ENCODE measurements around the gene ZIM2. TPM values are rescaled to one million over a fixed set of nuclear protein-coding genes. Genes with fewer than 3 reads are reported as not detected.

ZIM2 gene
- total RNA-seq, 2 experiments from 2014 or later = not detected

DNA sequence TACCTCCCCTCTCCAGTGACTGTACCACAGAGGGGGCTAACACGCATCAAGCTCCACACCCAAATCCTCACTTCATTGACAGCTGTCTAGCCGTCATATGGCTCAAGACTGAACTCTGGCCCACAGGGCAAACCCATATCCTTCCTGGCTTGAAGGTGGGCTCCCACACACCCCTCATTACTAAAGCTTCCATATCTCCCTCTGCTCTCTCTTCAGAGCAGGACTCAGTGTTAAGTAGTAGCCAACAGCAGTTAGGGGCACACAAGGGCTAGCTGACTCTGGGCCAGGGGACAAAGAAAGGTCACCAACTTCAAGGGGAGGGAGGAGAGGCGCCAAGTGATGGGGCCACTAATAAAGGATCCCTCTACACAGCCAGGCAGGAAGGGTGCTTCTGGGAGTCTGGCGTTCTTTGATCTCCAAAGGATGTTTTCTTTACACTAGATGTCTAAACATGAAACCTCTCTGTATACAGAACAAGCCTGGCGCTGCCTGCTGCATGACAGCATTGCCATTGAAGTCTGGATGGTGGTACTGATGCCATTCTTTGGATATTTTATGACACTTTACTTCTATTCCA lies 8.1 kb downstream of the ZIM2 start:
- DNase-seq = no peak
- no peak overlapping the region for H3K4me3 Mint-ChIP-seq
- H3K36me3 Mint-ChIP-seq = peaks cover 10% of the 10 kb centered on the region
- H3K4me1 Mint-ChIP-seq = no peaks in the 10 kb centered on the region
- peaks cover 22% of the 10 kb centered on the region for H3K9me3 Mint-ChIP-seq
- peaks cover 23% of the 10 kb centered on the region for H3K27me3 Mint-ChIP-seq
- H3K27ac Mint-ChIP-seq = no peak overlapping the region

DNA sequence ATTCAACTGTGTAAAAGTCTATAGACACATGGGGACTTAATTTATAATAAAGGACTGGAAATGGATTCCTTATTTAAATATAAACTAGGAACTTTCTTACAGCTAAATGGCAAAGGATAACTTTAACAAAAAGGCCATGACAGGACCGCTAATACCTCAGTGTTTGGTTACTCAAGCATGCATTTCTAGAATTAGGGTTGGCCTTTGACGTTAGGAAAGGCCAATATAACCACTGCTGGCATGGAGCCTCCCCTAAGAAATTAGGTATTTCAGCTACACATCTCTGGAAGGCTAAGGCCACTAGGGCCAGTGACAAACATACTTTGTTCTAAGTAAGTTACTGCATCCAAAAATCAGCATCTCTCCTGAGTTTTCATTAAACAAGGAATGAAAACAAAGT lies 9.3 kb downstream of the ZIM2 start:
- Mint-ChIP-seq H3K4me1 (no peaks in the 10 kb centered on the region), H3K4me3 (no peak overlapping the region), H3K36me3 (peaks cover 5% of the 10 kb centered on the region), H3K27ac (no peak overlapping the region), H3K9me3 (peaks cover 15% of the 10 kb centered on the region), H3K27me3 (peaks cover 11% of the 10 kb centered on the region)
- DNase-seq = no peak

DNA sequence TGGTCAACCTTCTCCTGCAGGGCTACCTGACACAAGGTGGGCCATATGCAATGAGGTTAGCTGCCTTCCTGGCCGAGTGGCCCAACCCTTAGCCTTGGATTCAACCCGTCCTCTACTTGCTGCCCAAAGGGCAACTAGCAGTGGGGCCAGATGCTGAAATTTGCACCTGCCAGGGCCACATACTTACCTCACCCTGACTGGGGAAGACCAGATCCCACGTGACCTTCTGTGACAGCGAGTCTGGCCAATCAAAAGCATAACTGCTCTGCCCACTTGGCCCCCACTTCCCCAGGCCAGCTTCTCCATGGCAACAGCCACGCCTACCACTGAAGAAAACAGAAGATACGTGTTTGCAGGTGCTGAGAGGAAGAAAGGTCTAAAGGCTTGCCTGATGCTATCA lies 10.9 kb downstream of the ZIM2 start:
- no peak for DNase-seq
- no peak overlapping the region for H3K4me3 Mint-ChIP-seq
- no peak overlapping the region for H3K27ac Mint-ChIP-seq
- no peaks in the 10 kb centered on the region for H3K4me1 Mint-ChIP-seq
- H3K27me3 Mint-ChIP-seq = peaks cover 3% of the 10 kb centered on the region
- no peaks in the 10 kb centered on the region for H3K36me3 Mint-ChIP-seq
- peaks cover 7% of the 10 kb centered on the region for H3K9me3 Mint-ChIP-seq

DNA sequence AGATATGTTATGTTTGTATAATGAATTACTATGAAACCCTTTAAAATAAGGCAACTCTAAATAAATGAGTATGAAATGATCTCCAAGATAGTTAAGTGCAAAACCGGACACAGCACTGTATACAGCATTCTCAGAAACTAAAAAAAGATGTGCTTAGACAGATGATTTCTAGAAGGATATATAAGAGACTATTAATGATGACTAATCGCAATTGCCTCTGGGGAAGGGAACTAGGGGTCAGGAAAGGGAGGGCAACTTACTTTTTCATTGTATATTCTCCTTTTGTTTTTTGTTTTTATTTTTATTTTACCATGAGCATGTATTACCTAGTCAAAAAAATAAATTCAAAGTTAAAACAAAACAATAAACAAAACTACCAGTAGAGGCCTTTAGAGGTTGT lies 12.8 kb downstream of the ZIM2 start:
- Mint-ChIP-seq H3K27ac (no peak overlapping the region), H3K4me1 (no peaks in the 10 kb centered on the region), H3K27me3 (peaks cover 3% of the 10 kb centered on the region), H3K9me3 (peaks cover 5% of the 10 kb centered on the region), H3K4me3 (no peak overlapping the region), H3K36me3 (no peaks in the 10 kb centered on the region)
- no peak for DNase-seq

DNA sequence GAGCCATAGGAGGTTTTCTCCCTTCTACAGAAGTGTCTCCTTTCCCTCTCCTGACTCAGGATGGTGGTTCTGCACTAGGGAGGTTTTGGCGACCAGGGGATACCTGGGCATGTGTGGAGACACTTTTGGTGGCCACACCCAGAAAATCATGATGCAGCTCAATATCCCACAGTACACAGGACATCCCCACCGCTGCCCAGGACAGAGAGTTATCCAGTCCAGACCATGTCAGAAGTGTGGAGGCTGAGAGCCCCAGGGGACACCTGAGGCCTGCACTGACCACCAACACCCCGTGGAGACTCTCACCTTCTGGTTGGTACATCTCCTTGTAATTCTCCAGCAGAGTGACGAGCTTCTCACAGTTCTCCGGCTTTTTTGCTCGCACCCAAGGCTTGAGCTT lies 16.6 kb downstream of the ZIM2 start:
- Mint-ChIP-seq H3K4me3 (no peak overlapping the region), H3K9me3 (peaks cover 5% of the 10 kb centered on the region), H3K4me1 (no peaks in the 10 kb centered on the region), H3K27me3 (no peaks in the 10 kb centered on the region), H3K36me3 (no peaks in the 10 kb centered on the region), H3K27ac (no peak overlapping the region)
- DNase-seq = no peak

DNA sequence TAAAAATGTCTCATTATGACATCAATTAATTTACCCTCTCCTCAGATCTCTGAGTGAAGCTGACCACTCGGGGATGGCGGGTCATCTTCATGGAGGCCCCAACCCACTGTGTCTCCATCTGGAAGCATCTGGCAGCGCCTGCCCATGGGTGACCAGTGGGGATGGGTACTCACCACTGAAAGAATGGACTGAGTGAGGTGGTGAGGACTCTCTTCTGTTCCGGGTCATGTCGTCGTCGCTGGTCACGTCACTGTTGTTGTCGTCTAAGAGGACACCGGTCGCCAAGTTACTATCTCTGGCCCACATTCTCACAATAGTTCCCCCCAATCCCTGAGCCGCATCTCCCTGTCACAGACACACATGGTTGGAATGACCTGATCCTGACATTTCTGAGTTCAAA lies 17.1 kb downstream of the ZIM2 start:
- Mint-ChIP-seq H3K27me3 (no peaks in the 10 kb centered on the region), H3K4me1 (no peaks in the 10 kb centered on the region), H3K36me3 (no peaks in the 10 kb centered on the region), H3K27ac (no peak overlapping the region), H3K9me3 (peaks cover 5% of the 10 kb centered on the region), H3K4me3 (no peak overlapping the region)
- no peak for DNase-seq

DNA sequence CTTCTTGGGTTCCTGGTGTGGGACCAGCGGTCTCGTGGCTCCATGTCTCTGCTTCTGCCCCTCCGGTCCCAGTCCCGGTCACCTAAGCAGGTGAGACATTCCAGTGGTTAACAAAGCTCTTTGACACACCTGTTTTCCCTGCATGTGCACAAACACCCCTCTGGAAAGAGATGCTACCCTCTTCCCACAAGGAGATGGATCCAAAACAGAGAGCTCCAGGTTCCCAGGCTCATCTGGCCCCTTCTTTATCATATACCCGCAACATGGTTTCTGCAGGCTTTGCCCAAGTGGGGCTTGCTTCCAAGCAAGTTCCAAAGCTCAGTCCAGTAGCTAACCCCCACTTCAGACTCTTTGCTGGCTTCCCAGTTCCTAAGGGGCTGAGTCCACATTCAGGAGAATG lies 17.8 kb downstream of the ZIM2 start:
- H3K4me3 Mint-ChIP-seq = no peak overlapping the region
- no peaks in the 10 kb centered on the region for H3K27me3 Mint-ChIP-seq
- no peaks in the 10 kb centered on the region for H3K36me3 Mint-ChIP-seq
- DNase-seq = no peak
- H3K9me3 Mint-ChIP-seq = peaks cover 2% of the 10 kb centered on the region
- H3K4me1 Mint-ChIP-seq = no peaks in the 10 kb centered on the region
- H3K27ac Mint-ChIP-seq = no peak overlapping the region

DNA sequence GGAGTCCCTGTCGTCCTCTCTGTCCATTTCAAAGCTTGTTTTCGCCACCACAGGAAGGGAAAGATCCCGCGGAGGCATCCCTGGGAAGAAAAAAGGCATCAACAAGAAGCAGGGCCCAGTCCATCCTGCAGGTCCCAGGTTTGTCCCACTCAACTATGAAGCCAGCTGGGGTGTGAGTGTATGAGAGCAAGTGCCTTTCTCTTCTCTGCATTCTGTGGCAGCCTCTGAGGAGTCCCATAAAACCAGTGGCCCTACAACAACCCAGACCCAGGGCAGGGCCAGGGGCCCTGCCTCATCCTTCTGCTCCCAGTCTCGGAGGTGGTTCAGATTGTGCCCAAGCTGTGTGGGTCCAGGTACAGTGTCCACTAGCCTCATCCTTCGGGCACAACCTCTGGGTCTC lies 18.9 kb downstream of the ZIM2 start:
- Mint-ChIP-seq H3K4me3 (no peak overlapping the region), H3K4me1 (no peaks in the 10 kb centered on the region), H3K36me3 (no peaks in the 10 kb centered on the region), H3K27ac (no peak overlapping the region), H3K9me3 (peaks cover 8% of the 10 kb centered on the region), H3K27me3 (no peaks in the 10 kb centered on the region)
- no peak for DNase-seq

DNA sequence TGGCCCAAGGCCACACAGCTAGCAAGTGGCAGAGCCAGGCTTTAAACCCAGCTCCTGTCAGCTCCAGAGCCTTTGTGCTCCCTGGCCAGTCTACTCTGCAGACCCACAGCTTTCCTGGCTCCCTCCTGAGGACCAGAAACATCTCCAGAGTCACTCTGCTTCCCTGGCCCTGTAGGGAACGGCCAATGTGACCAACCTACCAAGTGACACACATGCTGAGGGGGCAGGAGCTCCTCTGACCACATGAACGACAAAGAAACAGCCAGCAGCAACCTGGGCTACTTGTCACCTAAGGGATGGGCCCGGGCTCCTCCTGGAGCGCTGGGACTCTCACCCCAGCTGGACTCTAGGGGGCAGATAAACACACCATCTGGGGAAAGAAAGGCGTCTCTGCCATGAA lies 19.3 kb downstream of the ZIM2 start:
- Mint-ChIP-seq H3K36me3 (no peaks in the 10 kb centered on the region), H3K27me3 (no peaks in the 10 kb centered on the region), H3K4me1 (no peaks in the 10 kb centered on the region), H3K9me3 (peaks cover 11% of the 10 kb centered on the region), H3K4me3 (no peak overlapping the region), H3K27ac (no peak overlapping the region)
- DNase-seq = no peak

DNA sequence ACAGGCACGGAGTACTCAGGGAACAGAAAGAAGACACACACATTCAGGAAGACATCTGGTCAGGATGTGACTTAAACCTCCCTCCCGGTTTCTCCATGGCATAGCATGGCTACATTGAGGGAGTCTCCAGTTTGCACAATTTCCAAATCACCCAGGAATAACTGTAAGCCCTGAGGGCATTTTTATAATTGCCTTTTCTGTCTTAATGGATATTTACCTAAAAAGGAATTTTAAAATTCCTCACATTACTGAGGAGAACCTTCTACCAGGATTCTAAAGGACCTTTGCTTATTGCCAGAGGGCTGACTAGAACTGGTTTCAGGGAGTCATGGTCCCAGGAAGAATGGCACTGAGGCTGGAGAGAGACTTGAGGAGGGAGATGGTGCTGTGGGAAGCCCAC lies 21.4 kb downstream of the ZIM2 start:
- H3K9me3 Mint-ChIP-seq = peaks cover 15% of the 10 kb centered on the region
- no peaks in the 10 kb centered on the region for H3K27me3 Mint-ChIP-seq
- no peaks in the 10 kb centered on the region for H3K4me1 Mint-ChIP-seq
- H3K36me3 Mint-ChIP-seq = no peaks in the 10 kb centered on the region
- no peak overlapping the region for H3K4me3 Mint-ChIP-seq
- no peak for DNase-seq
- H3K27ac Mint-ChIP-seq = no peak overlapping the region

DNA sequence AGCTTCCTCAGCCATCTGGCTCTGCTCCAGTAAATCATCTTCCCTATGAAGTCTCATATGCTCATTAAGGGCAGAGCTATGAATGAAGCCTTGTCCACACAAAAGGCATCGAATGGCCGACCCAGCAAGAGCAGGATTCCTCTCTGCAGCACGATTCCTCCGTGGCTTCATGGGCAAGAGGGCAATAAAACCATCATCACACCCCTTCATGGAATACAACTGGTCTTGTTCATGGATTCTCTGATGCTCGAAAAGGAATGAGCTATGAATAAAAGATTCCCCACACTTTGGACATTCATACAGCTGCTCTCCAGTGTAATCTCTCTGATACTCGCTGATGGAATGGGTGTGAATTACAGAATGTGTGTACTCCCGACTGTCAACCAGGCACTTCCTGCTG lies 25.9 kb downstream of the ZIM2 start:
- DNase-seq = no peak
- Mint-ChIP-seq H3K4me1 (no peaks in the 10 kb centered on the region), H3K36me3 (no peaks in the 10 kb centered on the region), H3K27me3 (no peaks in the 10 kb centered on the region), H3K9me3 (peaks cover 15% of the 10 kb centered on the region), H3K4me3 (no peak overlapping the region), H3K27ac (no peak overlapping the region)

DNA sequence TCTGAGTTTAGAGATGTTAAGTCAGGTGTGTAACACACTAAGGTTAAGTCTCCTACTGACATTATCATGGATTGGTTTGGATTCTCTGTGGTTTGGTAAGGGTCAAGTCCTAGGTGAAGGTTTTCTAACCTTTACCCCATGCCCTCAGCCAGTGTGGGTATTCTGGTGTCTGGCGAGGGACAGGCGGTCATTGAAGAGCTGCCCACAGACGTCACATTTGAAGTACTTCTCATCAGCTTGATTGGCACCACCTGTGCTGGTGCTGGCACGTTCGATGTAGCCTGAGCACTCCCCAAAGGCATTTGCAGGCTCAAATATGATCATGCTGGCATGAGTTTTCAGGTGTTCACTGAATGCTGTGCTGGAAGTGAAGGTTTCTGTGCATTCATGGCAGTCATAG lies 27.0 kb downstream of the ZIM2 start:
- no peak overlapping the region for H3K27ac Mint-ChIP-seq
- no peaks in the 10 kb centered on the region for H3K36me3 Mint-ChIP-seq
- H3K27me3 Mint-ChIP-seq = no peaks in the 10 kb centered on the region
- no peak for DNase-seq
- H3K4me3 Mint-ChIP-seq = no peak overlapping the region
- no peaks in the 10 kb centered on the region for H3K4me1 Mint-ChIP-seq
- peaks cover 18% of the 10 kb centered on the region for H3K9me3 Mint-ChIP-seq

DNA sequence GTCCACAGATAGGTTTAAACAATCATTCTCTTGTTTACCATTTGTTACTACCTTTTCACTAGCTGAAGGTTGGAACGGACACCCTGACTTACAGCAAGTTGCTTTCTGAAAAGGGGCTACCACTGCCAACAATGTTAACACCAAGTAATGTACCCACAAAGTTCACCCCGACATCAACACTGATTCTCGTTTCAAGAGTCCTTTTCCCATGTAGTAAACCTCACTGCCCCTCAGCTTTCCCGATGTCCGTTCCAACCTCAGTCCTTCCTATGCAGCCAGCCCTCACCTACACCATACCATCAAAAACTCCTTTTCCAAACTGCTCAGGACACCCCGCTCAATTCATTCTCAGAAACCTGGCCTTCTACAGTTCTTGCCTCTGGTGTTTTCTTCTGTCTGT lies 29.0 kb downstream of the ZIM2 start:
- peaks cover 13% of the 10 kb centered on the region for H3K9me3 Mint-ChIP-seq
- H3K27ac Mint-ChIP-seq = no peak overlapping the region
- no peak overlapping the region for H3K4me3 Mint-ChIP-seq
- no peaks in the 10 kb centered on the region for H3K27me3 Mint-ChIP-seq
- DNase-seq = no peak
- H3K36me3 Mint-ChIP-seq = no peaks in the 10 kb centered on the region
- H3K4me1 Mint-ChIP-seq = no peaks in the 10 kb centered on the region

DNA sequence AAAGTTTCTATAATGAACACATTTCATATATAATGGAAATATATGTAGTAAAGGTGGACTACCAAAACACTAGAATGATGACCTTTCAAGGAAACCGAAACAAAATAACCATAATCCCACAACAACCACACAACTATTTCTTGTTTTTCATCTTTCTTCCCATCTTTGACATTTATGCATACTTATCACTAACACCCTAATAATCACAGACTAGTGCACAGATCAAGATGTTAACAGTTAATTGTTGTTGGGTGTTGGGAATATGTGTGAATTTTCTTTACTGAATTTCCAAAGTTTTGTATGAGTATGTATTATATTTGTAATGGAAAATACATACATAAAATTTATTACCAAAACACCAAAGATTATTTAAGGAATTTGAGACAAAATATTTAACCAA lies 30.3 kb downstream of the ZIM2 start:
- no peak for DNase-seq
- H3K9me3 Mint-ChIP-seq = peaks cover 23% of the 10 kb centered on the region
- no peaks in the 10 kb centered on the region for H3K36me3 Mint-ChIP-seq
- no peaks in the 10 kb centered on the region for H3K4me1 Mint-ChIP-seq
- no peak overlapping the region for H3K27ac Mint-ChIP-seq
- H3K27me3 Mint-ChIP-seq = no peaks in the 10 kb centered on the region
- H3K4me3 Mint-ChIP-seq = no peak overlapping the region

DNA sequence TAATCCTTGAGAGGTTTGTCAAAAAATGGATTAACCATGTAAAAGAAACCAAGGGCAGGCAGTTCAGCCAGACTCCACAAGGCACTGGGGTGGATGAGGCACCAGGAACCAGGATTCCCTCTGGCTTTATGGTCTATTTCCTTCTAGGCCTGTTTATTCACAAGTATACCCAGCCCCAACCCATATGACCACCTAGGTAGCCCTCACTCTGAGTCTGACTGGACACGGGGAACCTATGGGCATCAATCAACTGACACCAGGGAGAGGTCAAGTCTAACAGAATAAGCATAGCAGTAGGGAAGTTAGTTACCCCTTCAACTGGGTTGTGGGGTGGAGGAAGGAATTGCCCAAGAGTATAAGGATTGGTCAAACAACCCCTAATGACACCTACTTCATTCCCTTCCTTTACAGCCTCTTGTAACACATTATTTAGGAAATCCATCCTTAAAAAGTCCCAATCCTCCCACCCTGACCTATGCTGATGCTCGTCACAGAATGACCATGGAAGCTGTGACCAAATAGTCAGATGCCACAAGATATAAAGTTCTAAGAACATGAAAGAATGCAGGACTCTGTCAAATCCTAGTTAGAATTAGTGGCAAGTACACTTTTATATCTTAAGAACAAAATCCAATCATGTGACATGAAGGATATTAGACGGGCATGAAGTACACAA lies 31.7 kb downstream of the ZIM2 start:
- Mint-ChIP-seq H3K4me3 (no peak overlapping the region), H3K27ac (no peak overlapping the region), H3K27me3 (no peaks in the 10 kb centered on the region), H3K4me1 (no peaks in the 10 kb centered on the region), H3K9me3 (peaks cover 23% of the 10 kb centered on the region), H3K36me3 (no peaks in the 10 kb centered on the region)
- DNase-seq = no peak

DNA sequence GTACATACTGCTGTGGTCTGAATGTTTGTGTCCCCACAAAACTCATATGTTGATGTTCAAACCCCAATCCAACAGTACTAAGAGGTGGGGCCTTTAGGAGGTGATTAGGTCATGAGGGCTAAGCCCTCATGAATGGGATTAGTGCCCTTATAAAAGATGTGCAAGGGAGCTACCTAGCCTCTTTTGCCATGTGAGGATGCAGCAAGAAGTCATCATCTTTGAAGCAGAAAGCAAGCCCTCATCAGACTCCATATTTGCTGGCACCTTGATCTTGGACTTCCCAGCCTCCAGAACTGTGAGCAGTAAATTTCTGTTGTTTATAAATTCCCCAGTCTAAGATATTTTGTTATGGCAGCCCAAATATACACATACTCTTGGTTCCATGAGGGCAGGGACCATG lies 33.9 kb downstream of the ZIM2 start:
- H3K9me3 Mint-ChIP-seq = peaks cover 25% of the 10 kb centered on the region
- no peak for DNase-seq
- H3K27ac Mint-ChIP-seq = no peak overlapping the region
- peaks cover under 1% of the 10 kb centered on the region for H3K36me3 Mint-ChIP-seq
- no peaks in the 10 kb centered on the region for H3K4me1 Mint-ChIP-seq
- H3K27me3 Mint-ChIP-seq = no peaks in the 10 kb centered on the region
- no peak overlapping the region for H3K4me3 Mint-ChIP-seq

Measured in activated naive CD8-positive, alpha-beta T cell treated with anti-CD3 and anti-CD28 coated beads for 36 hours (primary cell).